Left hindlimb (tissue), 1 donor: Measurements from ENCODE around the gene GALNT12.

Source experiments
- DNase-seq: peaks from one replicate; pipeline ENCODE4 v3.0.0-alpha.2; 2018

GALNT12 gene

GRCh38 chr9:98882569-98882923 lies 75.1 kb downstream of the GALNT12 start:
- DNase-seq, result no peak

DNA sequence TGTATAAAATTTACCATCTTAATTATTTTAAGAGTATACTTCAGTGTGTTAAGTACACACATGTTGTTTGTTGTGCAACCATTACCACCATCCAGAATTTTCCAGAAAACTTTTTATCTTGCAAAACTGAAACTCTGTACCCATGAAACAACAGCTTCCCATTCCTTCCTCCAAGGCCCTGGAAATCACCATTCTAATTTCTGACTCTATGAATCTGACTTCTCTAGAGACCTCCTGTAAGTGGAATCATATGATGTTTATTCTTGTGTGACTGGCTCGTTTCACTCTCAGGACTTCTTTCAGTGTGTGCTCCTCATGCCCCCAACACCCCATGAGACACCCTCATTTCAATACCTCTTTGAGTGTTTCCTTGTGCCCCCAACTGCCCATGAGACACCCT lies 75.8 kb downstream of the GALNT12 start:
- DNase-seq, result no peak

- no peak for DNase-seq
These were observed 77.4 kb downstream of the GALNT12 start for GRCh38 chr9:98884849-98885248.

GRCh38 chr9:98885575-98886295 lies 78.3 kb downstream of the GALNT12 start:
- no peak for DNase-seq

DNA sequence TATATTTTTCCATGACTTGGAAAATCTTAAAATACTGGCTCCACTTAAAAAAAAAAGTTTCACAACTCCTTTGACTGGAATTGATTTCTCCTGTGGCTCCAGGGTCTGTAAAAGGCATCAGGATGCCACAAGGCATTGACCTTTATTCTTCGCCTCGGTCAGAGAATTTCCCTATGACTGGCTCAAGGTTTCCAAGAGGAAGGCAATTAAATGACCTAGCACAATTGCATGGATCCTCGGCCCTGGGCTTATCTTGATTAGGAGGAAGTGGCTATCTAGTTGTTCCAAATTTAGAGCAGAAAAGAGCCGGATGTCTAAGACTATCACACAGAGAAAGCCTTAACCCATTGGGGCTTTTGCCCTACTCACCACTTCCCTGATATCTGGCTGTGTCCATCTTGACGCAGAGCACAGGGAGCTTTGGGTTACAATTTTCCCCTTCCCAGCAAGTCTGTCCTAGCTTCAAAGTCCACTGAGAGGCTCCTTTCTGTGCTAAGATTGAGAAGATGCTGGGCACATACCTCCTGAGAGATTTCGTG lies 79.3 kb downstream of the GALNT12 start:
- DNase-seq, result no peak

DNA sequence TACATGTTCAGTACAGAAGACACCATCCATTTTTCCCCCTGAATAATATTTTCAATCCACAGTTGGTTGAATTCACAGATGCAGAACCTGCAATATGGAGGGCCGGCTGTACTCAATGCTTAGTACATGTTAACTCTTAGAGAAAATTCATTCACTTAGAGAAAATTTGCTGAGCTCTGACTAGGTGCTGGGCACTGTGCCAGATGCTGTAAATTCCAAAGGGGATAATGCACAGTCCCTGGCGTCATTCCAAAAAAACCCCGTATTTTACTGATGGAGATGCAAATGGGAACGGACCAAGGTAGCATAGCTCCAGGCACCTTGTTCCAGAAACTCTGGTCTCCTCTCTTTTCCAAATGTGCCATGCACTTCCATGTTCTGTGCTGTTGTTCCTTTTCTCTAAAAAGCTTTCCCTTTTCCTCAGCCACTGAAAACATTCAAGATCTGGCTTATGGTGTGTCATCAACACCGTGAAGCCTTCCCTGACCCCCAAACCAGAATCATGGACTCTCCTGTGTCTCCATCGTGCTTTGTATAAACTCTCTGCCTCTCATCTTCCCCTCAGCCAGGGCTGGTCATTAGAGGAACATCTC lies 80.5 kb downstream of the GALNT12 start:
- no peak for DNase-seq

GRCh38 chr9:98888801-98889421 lies 81.4 kb downstream of the GALNT12 start:
- DNase-seq, result no peak

DNA sequence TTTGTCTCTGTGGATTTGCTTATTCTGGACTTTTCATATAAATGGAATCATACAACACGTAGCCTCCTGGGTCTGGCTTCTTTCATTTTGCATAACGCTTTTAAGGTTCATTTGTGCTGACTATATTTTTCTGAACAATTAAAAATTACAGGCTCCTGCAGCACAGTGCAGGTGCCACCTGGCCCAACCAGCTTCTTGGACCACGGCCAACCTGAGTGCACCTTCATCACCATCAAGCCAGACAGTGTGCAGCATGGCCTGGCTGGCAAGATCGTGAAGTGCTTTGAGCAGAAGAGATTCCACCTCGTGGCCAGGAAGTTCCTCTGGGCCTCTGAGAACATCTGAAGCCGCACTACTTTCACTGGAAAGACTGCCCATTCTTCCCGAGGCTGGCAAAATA lies 82.8 kb downstream of the GALNT12 start:
- no peak for DNase-seq

DNA sequence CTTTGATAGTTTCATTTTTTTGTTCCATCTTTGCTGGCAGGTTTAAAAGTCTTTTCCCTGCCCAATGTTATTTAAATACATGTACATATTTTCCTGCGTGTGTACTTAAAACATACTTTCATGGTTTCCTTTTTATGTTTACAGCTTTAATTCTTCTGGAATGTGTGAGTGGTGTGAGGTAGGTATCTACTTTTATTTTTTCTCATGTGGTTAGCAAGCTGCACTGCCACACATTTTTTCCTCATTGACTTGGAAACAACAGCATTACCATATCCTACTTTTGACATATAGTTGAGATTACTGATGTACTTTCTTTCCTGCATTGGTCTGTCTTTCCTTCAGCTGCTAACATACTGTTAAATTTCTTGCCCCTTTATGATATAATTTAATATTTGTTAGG lies 84.8 kb downstream of the GALNT12 start:
- no peak for DNase-seq

DNA sequence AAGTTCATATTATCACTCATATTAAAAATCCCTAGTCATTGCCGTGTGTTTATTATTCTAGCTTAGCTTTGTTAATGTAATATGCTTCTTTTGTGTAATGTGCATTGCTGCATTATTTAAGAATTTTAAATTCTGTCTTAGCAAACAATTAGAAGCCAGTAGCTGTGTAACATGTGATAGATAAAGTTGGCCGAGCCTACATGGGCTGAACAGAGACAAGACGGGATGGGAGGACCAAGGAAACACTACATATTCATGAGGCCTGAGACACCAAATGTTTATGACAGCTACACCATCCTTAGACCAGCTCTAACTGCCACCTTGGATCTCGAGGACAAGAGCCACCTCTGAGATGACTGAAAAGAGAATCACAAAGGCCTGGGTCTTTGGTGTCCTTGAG lies 85.2 kb downstream of the GALNT12 start:
- DNase-seq, result no peak

DNA sequence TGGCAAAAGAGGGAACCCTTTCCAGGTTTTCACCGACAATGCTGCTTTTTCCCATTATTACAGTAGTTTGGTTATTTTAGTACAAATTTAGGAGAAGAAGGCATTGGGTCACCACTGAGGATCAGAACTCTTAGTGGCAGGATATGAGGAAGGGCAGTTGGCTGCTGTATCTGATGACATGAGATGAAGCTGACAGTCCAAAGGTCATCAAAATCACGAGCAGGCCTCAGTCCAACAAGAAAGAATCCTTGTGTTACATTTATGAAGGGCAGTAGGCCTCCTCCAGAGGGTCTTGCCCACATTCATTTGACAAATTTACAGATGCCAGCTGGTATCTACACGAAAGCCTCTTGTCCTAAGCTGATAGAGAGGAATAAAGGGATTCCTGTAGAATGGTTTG lies 86.7 kb downstream of the GALNT12 start:
- DNase-seq, result no peak

GRCh38 chr9:98894761-98895160 lies 87.3 kb downstream of the GALNT12 start:
- DNase-seq, result no peak

GRCh38 chr9:98896632-98897031 lies 89.2 kb downstream of the GALNT12 start:
- no peak for DNase-seq

GRCh38 chr9:98897745-98898144 lies 90.3 kb downstream of the GALNT12 start:
- no peak for DNase-seq

GRCh38 chr9:98899408-98900056 lies 92.1 kb downstream of the GALNT12 start:
- DNase-seq, result peak; percentile 67
